SK-N-SH (cell line): ENCODE results near the gene OSBPL8. TPM values are rescaled to one million over a fixed set of nuclear protein-coding genes. Genes with fewer than 3 reads are reported as not detected.

Experiments used
- CTCF ChIA-PET: fragments of 300-600, 350-600 bp; formaldehyde crosslinking; extraction: SDS; loops from one replicate; lab custom pipeline; 2021; lab: Yijun Ruan, JAX
- POLR2A ChIA-PET: fragments of 350-600 bp; sonication (Branson Sonifier 250); formaldehyde crosslinking; extraction: SDS; loops from one replicate; lab custom pipeline; 2020; ENCODE audit warnings: antibody characterized with exemption, inconsistent platforms; lab: Yijun Ruan, JAX
- DNase-seq: peaks from one replicate; pipeline ENCODE4 v3.0.0; 2012
- H2AFZ ChIP-seq: fragments of 200-600 bp; sonication (generic); 2 replicates; pipeline ENCODE4 v1.8.1; 2016; ENCODE audit warnings: antibody characterized with exemption, mild to moderate bottlenecking, low read depth
- H3F3A ChIP-seq: fragments of 200-600 bp; sonication (generic); replicated peaks from 2 replicates; pipeline ENCODE3; 2016; ENCODE audit warnings: antibody characterized with exemption, mild to moderate bottlenecking; ENCODE audit not compliant: insufficient read depth
- H3K27ac ChIP-seq, 2 experiments: fragments of 200-500 bp in 1 of 2; fragments of 200-600 bp in 1 of 2; sonication (Bioruptor generic) in 1 of 2; sonication (generic), shearing (Covaris generic) in 1 of 2; 2 replicates each; pipeline versions ENCODE4 v1.5.1 to v1.6.1; 2014 to 2016; ENCODE audit warnings: low read depth in 2 of 2, inconsistent platforms in 1 of 2, low read length in 1 of 2, mild to moderate bottlenecking in 1 of 2, mixed read lengths in 1 of 2
- H3K27me3 ChIP-seq: fragments of 200-600 bp; sonication (generic), shearing (Covaris generic); 2 replicates; pipeline ENCODE4 v1.6.1; 2016; ENCODE audit warnings: mixed run types; ENCODE audit not compliant: insufficient read depth
- H3K36me3 ChIP-seq, 2 experiments: fragments of 200-500 bp in 1 of 2; fragments of 200-600 bp in 1 of 2; sonication (Bioruptor generic) in 1 of 2; sonication (generic) in 1 of 2; replicated peaks in 1 of 2; 2 replicates each; pipeline versions ENCODE3 to v1.5.1; 2014 to 2016; ENCODE audit warnings: low read length in 1 of 2, mild to moderate bottlenecking in 1 of 2; ENCODE audit not compliant: insufficient read depth in 2 of 2, control insufficient read depth in 1 of 2
- H3K4me1 ChIP-seq, 2 experiments: fragments of 200-500 bp in 1 of 2; fragments of 200-600 bp in 1 of 2; sonication (Bioruptor generic) in 1 of 2; sonication (generic), shearing (Covaris generic) in 1 of 2; 2 replicates each; pipeline versions ENCODE4 v1.5.1 to v1.6.1; 2014 to 2016; ENCODE audit warnings: low read depth in 1 of 2, low read length in 1 of 2, mixed run types in 1 of 2; ENCODE audit not compliant: insufficient read depth in 2 of 2, control insufficient read depth in 1 of 2
- H3K4me2 ChIP-seq: fragments of 200-600 bp; sonication (generic), shearing (Covaris generic); 2 replicates; pipeline ENCODE4 v1.6.1; 2017; ENCODE audit warnings: mixed run types
- H3K4me3 ChIP-seq, 2 experiments: fragments of 200-500 bp in 1 of 2; fragments of 200-600 bp in 1 of 2; sonication (Bioruptor generic) in 1 of 2; sonication (generic), shearing (Covaris generic) in 1 of 2; 2 replicates each; pipeline versions ENCODE4 v1.5.1 to v1.8.1; 2014 to 2016; ENCODE audit warnings: low read depth in 2 of 2, inconsistent platforms in 1 of 2, low read length in 1 of 2, mild to moderate bottlenecking in 1 of 2, mixed read lengths in 1 of 2, moderate library complexity in 1 of 2
- H3K79me2 ChIP-seq: fragments of 200-600 bp; sonication (generic); 2 replicates; pipeline ENCODE4 v1.8.1; 2017; ENCODE audit warnings: mild to moderate bottlenecking; ENCODE audit not compliant: insufficient read depth
- H3K9ac ChIP-seq: fragments of 200-600 bp; sonication (generic); 2 replicates; pipeline ENCODE4 v1.6.1; 2017; ENCODE audit warnings: mixed run types
- H3K9me2 ChIP-seq: fragments of 200-600 bp; sonication (generic); 2 replicates; pipeline ENCODE4 v1.6.1; 2017; ENCODE audit warnings: mixed run types
- H3K9me3 ChIP-seq: fragments of 200-600 bp; sonication (generic); 2 replicates; pipeline ENCODE4 v1.6.1; 2017; ENCODE audit warnings: mixed run types, mild to moderate bottlenecking, moderate library complexity
- H4K20me1 ChIP-seq: fragments of 200-600 bp; sonication (generic); 2 replicates; pipeline ENCODE4 v1.6.1; 2017; ENCODE audit warnings: mild to moderate bottlenecking, mixed run types; ENCODE audit not compliant: insufficient read depth
- CHD2 ChIP-seq: fragments of 150-350 bp; IDR thresholded peaks from 2 replicates; pipeline ENCODE4 v1.6.1; 2018; ENCODE audit warnings: low read length; ENCODE audit not compliant: partially characterized antibody
- EP300 ChIP-seq, 2 experiments: IDR thresholded peaks; 2 replicates each; pipeline versions ENCODE4 v1.4.0 to v1.6.1; 2012; ENCODE audit warnings: borderline replicate concordance in 1 of 2, low read depth in 1 of 2, low read length in 1 of 2
- FOSL2 ChIP-seq: IDR thresholded peaks from 2 replicates; pipeline ENCODE4 v1.4.0; 2012; ENCODE audit warnings: low read depth, mild to moderate bottlenecking, moderate library complexity, borderline replicate concordance
- FOXM1 ChIP-seq: IDR thresholded peaks from 2 replicates; pipeline ENCODE4 v1.4.0; 2012; ENCODE audit warnings: low read depth, mild to moderate bottlenecking
- JUND ChIP-seq: IDR thresholded peaks from 2 replicates; pipeline ENCODE4 v1.4.0; 2012
- NFIC ChIP-seq: IDR thresholded peaks from 2 replicates; pipeline ENCODE4 v1.4.0; 2012; ENCODE audit warnings: borderline replicate concordance
- NRF1 ChIP-seq: IDR thresholded peaks from 2 replicates; pipeline ENCODE4 v1.6.1; 2012; ENCODE audit warnings: low read depth, mild to moderate bottlenecking, low read length
- POLR2AphosphoS5 ChIP-seq: IDR thresholded peaks from 2 replicates; pipeline ENCODE4 v1.6.1; 2012; ENCODE audit warnings: low read depth, low read length
- RCOR1 ChIP-seq: fragments of 150-350 bp; IDR thresholded peaks from 2 replicates; pipeline ENCODE4 v1.6.1; 2017; ENCODE audit warnings: antibody characterized with exemption, low read length
- RFX5 ChIP-seq: IDR thresholded peaks from 2 replicates; pipeline ENCODE4 v1.6.1; 2012; ENCODE audit warnings: mild to moderate bottlenecking, improper control_type of control experiment, low read length
- SIN3A ChIP-seq: IDR thresholded peaks from 2 replicates; pipeline ENCODE4 v1.6.1; 2012; ENCODE audit warnings: low read depth, mild to moderate bottlenecking, low read length, moderate library complexity, borderline replicate concordance
- SMC3 ChIP-seq: IDR thresholded peaks from 2 replicates; pipeline ENCODE4 v1.6.1; 2012; ENCODE audit warnings: low read depth, low read length, improper control_type of control experiment
- TAF1 ChIP-seq: IDR thresholded peaks from 2 replicates; pipeline ENCODE4 v1.6.1; 2012; ENCODE audit warnings: low read depth, mild to moderate bottlenecking, low read length, moderate library complexity, borderline replicate concordance
- YY1 ChIP-seq: IDR thresholded peaks from 2 replicates; pipeline ENCODE4 v1.4.0; 2012; ENCODE audit warnings: low read depth, mild to moderate bottlenecking
- ZBTB33 ChIP-seq: IDR thresholded peaks from 2 replicates; pipeline ENCODE4 v1.4.0; 2012; ENCODE audit warnings: low read depth, borderline replicate concordance
- WGBS: methylation state at CpG from one replicate; pipeline ENCODE4 v1.1.6; 2017; ENCODE audit warnings: low lambda C conversion rate; 5-methylcytosine and 5-hydroxymethylcytosine counted together
- polyA plus RNA-seq, 3 experiments: library from polyadenylated mRNA; depleted of rRNA; stranded (reverse); fragments of >200 nt; gene quantifications; 2 replicates each; pipeline ENCODE4 v1.2.3, GENCODE V29; 2012
- TF ChIP-seq, protein P1 (sequence below): IDR thresholded peaks from 2 replicates; pipeline ENCODE4 v1.4.0; 2012; ENCODE audit warnings: low read depth, borderline replicate concordance
- TF ChIP-seq, protein P2 (sequence below): IDR thresholded peaks from 2 replicates; pipeline ENCODE4 v1.6.1; 2012; ENCODE audit warnings: mild to moderate bottlenecking, low read depth, low read length, moderate library complexity

OSBPL8 gene
- polyA plus RNA-seq, 1 of the 3 experiments (the other 2 are of a cell fraction) = 10.6 TPM

GRCh38 chr12:76573840-76574373 lies 14.3 kb upstream of the OSBPL8 start (continued):
- TF ChIP-seq, protein P1, sequence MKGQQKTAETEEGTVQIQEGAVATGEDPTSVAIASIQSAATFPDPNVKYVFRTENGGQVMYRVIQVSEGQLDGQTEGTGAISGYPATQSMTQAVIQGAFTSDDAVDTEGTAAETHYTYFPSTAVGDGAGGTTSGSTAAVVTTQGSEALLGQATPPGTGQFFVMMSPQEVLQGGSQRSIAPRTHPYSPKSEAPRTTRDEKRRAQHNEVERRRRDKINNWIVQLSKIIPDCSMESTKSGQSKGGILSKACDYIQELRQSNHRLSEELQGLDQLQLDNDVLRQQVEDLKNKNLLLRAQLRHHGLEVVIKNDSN = no peak
- TF ChIP-seq JUND (no peak), FOSL2 (no peak)

DNA sequence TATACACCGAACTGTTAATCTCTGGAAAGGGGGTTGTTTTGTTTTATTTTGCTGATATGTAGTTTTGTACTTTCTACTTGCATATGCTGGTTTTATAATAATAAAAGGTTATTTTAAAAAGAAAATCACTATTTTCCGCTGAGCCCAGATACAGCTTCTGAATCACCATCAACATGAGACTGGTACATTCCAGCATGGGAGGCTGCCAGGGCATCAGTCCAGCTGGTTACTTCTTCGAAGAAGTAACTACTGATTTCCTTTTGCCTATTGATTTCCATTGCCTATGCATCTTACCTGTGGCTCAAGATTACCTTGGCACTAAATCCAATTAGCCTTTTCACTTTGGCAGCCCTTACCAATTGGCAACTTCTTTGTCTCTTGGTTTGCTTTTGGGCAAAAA lies 11.7 kb upstream of the OSBPL8 start:
- H3K4me2 ChIP-seq = no peak overlapping the region
- no peak overlapping the region for H2AFZ ChIP-seq
- H3K4me1 ChIP-seq = no peaks in the 10 kb centered on the region
- H3K79me2 ChIP-seq = no peaks in the 10 kb centered on the region
- no peak overlapping the region for H3K4me3 ChIP-seq
- no peak for DNase-seq
- H3K9me2 ChIP-seq = no peaks in the 10 kb centered on the region
- POLR2A ChIA-PET = no interaction called here
- WGBS = 86% methylated on average over 3 of the region's 3 CpGs
- no peaks in the 10 kb centered on the region for H3F3A ChIP-seq
- no peak overlapping the region for H3K9ac ChIP-seq
- TF ChIP-seq SIN3A (no peak), NRF1 (no peak), SMC3 (no peak), FOSL2 (no peak), POLR2AphosphoS5 (no peak), YY1 (no peak), FOXM1 (no peak)
- CTCF ChIA-PET = interaction anchor here (1.0 to 4.5 kb wide), 2 partner anchors 15 to 106 kb away, joined by 3 to 16 read pairs; no protein-coding TSS in a partner anchor
- no peaks in the 10 kb centered on the region for H3K27me3 ChIP-seq
- no peaks in the 10 kb centered on the region for H4K20me1 ChIP-seq
- no peak overlapping the region for H3K27ac ChIP-seq
- H3K36me3 ChIP-seq = no peaks in the 10 kb centered on the region
- no peaks in the 10 kb centered on the region; the same call in 1 of the 2 replicates for H3K9me3 ChIP-seq

- H3K36me3 ChIP-seq = no peaks in the 10 kb centered on the region
- H3K9ac ChIP-seq = no peak overlapping the region
- H3K27me3 ChIP-seq = no peaks in the 10 kb centered on the region
- peak overlapping the region; percentile 68 for H2AFZ ChIP-seq
- H3F3A ChIP-seq = peaks cover 4% of the 10 kb centered on the region
- no peaks in the 10 kb centered on the region for H3K9me2 ChIP-seq
- no peak overlapping the region for H3K4me3 ChIP-seq
- no peaks in the 10 kb centered on the region for H3K79me2 ChIP-seq
- H3K9me3 ChIP-seq = no peaks in the 10 kb centered on the region; the same call in 1 of the 2 replicates
- POLR2A ChIA-PET = interaction anchor here (0.6 kb wide), 1 partner anchor 510 kb away, joined by 3 read pairs; no protein-coding TSS in a partner anchor
- WGBS = 63% methylated on average over 4 of the region's 4 CpGs
- no peak for DNase-seq
- H4K20me1 ChIP-seq = no peaks in the 10 kb centered on the region
- no peak overlapping the region for H3K4me2 ChIP-seq
- H3K27ac ChIP-seq = no peak overlapping the region
- CTCF ChIA-PET = interaction anchor here (4.5 kb wide), 1 partner anchor 17 kb away, joined by 16 read pairs; no protein-coding TSS in a partner anchor
- no peaks in the 10 kb centered on the region for H3K4me1 ChIP-seq
- TF ChIP-seq TAF1 (no peak), NFIC (no peak), RFX5 (no peak), POLR2AphosphoS5 (no peak), RCOR1 (no peak), CHD2 (no peak), EP300 (IDR thresholded peaks at IDR 0.05; ENCODE audit: borderline replicate concordance in 1 of 2, low read depth in 1 of 2, low read length in 1 of 2) (no peak), ZBTB33 (no peak)
- TF ChIP-seq, protein P2, sequence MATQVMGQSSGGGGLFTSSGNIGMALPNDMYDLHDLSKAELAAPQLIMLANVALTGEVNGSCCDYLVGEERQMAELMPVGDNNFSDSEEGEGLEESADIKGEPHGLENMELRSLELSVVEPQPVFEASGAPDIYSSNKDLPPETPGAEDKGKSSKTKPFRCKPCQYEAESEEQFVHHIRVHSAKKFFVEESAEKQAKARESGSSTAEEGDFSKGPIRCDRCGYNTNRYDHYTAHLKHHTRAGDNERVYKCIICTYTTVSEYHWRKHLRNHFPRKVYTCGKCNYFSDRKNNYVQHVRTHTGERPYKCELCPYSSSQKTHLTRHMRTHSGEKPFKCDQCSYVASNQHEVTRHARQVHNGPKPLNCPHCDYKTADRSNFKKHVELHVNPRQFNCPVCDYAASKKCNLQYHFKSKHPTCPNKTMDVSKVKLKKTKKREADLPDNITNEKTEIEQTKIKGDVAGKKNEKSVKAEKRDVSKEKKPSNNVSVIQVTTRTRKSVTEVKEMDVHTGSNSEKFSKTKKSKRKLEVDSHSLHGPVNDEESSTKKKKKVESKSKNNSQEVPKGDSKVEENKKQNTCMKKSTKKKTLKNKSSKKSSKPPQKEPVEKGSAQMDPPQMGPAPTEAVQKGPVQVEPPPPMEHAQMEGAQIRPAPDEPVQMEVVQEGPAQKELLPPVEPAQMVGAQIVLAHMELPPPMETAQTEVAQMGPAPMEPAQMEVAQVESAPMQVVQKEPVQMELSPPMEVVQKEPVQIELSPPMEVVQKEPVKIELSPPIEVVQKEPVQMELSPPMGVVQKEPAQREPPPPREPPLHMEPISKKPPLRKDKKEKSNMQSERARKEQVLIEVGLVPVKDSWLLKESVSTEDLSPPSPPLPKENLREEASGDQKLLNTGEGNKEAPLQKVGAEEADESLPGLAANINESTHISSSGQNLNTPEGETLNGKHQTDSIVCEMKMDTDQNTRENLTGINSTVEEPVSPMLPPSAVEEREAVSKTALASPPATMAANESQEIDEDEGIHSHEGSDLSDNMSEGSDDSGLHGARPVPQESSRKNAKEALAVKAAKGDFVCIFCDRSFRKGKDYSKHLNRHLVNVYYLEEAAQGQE = no peak
These were observed 10.4 kb upstream of the OSBPL8 start for GRCh38 chr12:76569685-76570604.
